ENCODE results near the gene ESYT2.

The ESYT2 gene

DNA sequence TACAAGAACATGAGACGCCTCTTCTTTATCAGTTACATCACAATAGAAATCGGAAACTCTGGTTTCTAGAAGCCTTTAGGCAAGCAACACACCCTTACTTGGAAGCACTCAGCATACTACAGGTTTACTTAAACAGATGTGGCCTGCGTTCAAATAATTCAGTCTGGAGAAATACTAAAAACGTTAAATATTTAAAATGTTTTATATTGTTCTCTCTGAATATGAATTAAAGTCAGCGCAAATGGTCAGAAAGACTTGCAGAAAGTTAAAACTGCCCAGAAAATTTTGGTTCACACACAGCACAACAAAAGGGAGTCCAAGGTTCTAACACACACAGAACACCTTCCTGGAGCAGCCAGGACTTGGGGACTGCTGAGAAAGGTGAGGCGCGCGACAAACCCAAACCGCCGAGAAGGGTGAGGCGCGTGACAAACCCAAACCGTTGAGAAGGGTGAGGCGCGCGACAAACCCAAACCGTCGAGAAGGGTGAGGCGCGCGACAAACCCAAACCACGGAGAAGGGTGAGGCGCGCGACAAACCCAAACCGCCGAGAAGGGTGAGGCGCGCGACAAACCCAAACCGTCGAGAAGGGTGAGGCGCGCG lies 25.8 kb downstream of the ESYT2 start:
- DNase-seq (ENCODE audit: low read depth) = no peak

DNA sequence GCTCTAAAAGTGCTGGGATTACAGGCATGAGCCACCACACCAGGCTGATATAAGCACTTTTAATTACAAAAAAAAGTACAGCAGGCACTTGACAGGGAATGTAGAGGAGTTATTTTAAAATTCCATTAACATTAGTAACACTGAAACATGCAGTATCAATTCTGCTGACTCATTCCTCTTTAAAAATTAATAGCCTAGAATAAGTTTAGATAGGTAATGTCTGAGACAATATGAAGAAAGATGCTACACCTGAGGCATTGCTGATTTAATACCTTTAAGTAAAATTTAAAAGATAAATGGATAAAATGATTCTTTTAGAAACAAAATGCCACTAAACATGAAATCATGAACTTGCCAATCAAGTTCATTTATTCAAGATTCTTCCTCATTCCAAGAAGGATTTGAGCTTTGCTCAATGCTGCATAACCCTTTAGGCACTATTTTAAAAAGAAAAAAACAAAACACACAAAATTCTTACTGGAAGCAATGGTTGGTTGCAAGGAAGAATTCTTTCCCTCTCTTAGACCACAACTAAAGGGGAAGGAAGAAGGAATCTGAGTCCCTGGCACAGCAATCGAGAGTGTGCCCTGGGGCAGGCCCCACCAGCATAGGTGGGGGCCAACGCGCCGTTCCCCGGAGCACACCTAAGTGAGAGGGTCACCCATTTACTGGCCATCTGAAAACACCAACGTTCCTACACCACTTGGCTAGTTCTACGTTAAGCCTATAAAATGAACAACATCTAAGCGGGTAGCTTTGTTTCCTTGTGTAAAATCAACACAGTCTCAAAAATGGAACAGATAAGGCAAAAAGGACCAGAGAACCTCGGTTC lies 26.6 kb downstream of the ESYT2 start:
- DNase-seq (ENCODE audit: low read depth) = no peak

DNA sequence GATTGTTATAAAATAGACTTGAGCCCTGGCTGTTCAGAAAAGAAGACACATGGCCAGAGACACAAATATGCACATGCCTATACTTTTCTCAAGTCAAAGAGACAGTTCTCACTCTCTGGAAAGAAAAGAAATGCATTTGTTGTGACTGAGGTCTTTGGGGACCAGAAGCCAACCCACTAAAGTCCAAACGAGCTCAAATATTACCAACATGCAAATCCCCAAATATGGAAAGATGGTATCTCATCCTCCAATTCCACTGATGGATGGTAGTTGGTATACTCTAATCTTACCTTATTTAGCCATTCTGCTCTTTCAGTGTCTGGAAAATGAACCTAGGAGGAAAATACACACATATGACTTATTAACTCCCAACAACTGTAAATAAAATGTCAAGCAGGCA lies 30.6 kb downstream of the ESYT2 start:
- no peak for DNase-seq (ENCODE audit: low read depth)

DNA sequence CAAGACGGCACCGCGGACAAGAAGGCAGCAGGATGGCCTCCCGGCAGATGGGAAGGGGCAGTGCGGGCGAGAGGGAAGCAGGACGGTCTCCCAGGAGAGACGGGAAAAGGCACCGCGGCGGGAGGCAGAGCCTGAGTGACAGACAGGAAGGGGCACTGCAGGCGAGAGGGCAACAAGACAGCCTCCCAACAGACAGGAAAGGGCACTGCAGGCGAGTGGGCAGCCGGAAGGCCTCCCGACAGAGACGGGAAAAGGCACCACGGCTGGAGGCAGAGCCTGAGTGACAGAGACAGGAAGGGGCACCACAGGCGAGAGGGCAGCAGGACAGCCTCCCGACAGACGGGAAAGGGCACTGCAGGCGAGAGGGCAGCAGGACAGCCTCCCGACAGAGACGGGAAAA lies 32.6 kb downstream of the ESYT2 start:
- DNase-seq (ENCODE audit: low read depth) = no peak

DNA sequence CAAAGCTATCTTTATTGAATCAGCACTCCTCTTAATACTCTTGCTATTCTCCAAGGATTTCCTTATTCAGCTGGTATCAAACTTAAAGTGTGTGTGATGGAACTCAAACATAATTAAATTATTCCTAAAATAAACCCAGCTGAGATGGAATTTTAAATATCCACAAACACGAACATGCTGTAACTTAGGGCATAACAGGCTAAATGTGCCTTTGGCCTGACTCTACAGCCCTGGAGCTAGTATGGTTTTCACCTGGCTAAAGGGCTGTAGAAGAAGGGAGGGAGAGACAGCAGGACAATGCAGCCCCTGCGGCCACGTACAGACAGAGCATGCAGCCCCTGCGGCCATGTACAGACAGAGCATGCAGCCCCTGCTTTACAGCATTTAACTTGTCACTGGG lies 34.0 kb downstream of the ESYT2 start:
- no peak for DNase-seq (ENCODE audit: low read depth)

DNA sequence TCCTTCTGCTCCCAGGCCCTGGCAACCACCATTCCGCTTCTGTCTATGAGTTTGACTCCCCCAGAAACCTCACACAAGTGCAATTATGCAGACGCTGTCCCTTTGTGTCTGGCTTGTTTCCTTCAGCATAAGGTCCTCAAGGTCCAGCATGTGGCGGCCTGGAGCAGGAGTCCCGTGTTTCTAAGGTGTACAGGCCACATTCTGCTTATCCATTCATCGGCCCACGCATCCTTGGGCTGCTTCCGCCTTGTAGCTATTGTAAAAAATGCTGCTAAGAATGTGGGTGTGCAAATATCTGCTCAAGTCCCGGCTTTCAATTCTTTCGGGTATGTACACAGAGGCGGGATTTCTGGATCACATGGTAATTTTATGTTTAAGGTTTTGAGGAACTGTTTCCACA lies 38.2 kb downstream of the ESYT2 start:
- no peak for DNase-seq (ENCODE audit: low read depth)

DNA sequence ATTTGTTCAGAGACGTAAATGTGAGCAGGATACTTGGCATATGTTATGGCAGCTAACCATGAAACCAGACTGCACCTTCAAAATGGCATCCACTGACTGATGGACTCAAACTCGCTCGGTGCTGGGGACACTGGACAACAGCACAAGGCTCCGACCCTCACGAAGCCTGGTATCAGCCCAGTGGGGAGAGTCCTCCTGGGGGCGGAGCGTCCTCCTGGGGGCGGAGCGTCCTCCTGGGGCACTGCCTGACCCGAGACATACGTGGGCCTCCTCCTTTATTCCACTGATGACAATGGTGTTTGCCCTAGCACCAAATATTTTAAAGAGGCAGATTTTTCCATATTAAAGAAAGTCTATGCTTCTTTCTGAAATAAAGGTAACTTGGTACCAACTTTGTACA lies 39.5 kb downstream of the ESYT2 start:
- no peak for DNase-seq (ENCODE audit: low read depth)

DNA sequence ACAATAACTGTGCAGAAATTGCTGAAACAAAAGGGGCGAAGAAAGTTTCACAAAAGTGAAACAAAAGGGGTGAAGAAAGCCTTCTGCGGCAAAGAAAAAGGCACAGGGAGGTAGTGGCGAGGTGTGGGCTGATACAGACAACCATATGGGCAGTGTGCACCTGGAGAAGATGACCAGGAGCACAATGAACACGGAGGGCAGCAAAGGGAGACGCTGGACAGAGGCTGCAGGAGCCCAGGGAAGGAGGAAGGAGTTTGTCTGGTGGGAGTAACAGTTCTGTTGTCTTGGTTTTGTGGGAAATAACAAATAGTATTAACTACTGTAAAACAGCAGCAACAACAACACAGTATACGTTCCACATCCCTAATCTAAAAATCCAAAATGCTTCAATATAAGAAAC lies 42.4 kb downstream of the ESYT2 start:
- DNase-seq (ENCODE audit: low read depth) = no peak

DNA sequence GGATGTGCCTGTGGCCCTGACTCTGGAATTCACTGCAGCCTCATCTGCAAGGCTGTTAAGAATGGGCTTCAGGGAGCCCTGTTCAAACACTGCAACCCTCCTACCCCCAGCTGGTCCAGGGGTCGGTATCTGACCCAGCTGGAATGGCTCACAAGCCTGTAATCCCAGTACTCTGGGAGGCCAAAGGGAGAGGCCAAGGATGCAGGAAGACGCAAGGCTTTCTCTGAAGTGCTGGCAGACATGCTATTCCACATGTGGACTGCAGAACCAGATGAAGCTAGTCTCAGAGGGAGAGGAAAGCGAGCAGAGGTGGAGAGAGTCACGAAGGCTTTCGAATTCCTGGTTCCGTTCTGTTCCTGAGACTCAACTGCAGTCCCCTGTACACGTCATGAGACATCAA lies 45.0 kb downstream of the ESYT2 start:
- no peak for DNase-seq (ENCODE audit: low read depth)

DNA sequence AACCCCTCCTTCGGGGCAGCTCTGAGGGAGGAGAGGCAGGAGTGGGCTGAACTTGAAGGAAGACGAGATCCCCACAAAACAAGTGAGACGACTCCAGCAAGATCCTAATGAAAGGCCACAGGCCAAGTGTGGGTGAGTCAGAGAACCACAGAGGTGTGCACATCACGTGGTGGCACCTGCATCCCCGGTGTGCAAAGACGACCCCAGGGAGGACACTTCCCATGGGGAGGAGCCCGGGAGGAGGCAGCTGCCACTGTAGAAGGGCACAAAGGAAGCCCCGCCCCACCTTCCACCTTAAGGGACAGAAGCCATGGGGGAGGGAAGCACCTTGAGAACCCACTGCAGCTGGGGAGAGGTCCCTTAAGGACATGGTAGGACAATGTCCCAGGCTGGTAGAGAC lies 45.7 kb downstream of the ESYT2 start:
- DNase-seq (ENCODE audit: low read depth) = no peak

DNA sequence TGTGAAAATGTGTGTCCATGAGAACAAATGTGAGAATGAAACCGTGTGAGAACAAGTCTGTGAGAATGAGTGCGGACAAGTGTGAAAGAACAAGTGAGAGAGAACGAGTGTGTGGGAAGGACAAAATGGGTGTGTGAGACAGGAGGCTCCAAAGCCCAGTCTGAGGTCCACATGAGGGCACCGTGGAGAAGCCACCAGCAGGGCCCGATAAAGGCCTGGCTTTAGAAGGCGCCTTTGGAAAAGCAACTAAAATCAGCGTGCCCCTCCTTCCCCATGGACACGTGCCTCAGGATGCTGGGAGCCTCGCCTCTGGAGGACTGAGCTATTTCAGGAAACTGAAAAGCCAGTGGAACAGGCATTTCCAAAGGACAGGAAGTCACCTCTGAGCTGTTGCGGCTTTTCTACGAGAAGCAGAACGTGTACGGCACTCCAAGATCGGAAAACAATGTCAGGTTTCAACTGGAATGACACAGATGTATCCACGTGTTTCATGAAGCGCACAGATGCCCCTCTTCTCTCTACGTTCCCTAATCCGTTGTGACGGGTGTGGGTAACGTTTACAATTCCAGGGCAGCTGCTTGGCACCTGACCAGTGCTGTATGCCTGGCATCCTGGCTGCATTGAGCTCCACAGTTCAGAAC lies 46.4 kb downstream of the ESYT2 start:
- no peak for DNase-seq (ENCODE audit: low read depth)

DNA sequence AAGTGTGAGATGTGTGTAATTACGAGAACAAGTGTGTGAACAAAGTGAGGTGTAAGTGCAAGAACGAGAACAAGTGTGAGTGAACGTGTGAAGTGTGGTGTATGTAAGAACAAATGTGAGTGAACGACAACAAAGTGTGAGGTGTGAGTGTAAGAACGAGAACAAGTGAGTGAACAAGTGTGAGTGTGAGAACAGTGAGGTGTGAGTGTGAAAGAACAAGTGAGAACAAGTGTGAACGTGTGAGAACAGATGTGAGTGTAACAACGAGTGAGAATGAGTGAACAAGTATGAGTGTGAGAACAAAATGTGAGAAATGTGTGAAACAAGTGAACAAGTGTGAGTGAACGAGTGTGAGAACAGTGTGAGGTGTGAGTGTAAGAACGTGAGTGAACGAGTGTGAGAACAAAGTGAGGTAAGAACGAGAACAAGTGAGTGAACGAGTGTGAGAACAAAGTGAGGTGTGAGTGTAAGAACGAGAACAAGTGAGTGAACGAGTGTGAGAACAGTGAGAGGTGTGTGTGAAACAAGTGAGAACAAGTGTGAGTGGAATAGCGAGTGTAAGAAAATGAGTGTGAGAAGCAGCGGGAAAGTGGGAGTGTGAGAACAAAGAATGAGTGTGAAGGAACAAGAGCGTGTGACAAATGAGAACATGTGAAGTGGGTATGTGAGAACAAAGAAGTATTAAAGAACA lies 47.2 kb downstream of the ESYT2 start:
- no peak for DNase-seq (ENCODE audit: low read depth)

DNA sequence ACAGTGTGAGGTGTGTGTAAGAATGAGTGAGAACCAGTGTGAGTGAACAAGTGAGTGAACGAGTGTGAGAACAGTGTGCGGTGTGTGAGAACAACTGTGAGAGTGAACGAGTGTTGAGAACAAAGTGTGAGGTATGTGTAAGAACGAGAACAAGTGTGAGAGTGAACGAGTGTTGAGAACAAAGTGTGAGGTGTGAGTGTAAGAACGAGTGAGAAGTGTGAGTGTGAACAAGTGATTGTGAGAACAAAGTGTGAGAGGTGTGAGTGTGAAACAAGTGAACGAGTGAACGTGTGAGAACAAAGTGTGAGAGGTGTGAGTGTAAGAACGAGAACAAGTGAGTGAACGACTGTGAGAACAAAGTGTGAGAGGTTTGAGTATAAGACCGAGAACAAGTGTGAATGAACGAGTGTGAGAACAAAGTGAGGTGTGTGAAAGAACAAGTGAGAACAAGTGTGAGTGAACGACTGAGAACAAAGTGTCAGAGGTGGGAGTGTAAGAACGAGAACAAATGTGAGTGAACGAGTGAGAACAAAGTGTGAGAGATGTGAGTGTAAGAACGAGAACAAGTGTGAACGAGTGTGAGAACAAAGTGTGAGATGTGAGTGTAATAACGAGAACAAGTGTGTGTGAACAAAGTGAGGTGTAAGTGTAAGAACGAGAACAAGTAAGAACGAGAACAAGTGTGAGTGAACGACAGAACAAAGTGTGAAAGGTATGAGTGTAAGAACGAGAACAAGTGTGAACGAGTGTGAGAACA lies 47.9 kb downstream of the ESYT2 start:
- DNase-seq (ENCODE audit: low read depth) = no peak

DNA sequence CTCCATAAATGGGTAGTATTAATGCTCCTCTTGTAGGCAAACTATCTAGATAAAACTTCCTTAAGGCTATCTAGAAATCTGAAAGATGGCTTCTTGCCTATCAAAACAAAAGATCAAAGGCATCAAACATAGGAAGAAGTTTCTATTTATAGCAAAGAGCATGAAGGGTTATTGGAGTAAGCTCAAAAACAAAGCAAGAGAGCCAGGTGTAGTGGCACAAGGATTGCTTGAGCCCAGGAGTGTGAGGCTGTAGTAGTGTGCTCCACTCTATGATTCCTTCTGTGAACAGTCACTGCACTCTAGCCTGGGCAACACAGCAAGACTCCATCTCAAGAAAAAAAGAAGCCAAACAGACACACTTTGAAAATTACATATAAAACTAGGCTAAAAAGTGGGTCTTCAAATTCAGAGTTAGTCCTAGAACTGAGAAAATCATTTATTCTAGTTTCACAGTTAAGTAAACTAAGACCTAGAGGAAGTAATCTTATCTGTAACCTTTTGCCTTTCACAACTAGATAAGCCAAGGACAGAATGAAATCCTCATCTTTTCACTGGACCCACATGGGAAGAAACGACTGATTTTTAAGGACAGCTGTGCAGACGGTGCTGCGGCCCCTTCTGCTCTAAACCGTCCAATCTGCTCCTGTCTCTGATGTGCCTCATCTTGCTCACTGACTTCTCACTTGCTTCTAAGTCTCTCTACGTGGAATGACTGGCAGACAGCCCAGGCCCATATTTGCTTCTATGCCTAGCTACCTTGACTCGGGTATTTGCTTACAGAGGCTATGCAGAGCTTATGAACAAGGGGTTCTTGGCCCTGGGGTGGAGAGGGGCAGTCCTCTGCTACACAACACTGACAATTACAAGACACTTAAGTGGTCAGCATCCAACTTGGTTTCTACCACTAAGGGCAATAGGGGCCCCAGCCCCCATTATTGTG lies 50.0 kb downstream of the ESYT2 start:
- DNase-seq (ENCODE audit: low read depth) = no peak

DNA sequence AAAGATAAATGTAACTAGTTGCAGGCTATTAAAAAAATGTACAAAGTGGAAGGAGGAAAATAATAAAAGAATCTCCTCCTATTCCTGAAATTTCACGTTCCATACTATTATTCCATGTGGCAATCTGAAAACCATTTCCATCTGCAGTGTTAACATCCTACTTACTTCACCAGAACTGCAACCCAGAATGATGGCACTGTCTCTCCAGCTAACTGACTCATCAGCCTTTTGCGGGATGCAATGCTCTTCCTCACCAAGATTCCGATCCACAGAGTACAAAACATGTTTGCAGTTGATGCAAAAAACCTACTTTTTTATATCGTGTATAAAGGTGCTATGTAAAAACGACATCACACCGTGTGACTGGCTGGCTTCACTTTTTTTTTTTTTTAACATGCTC lies 50.8 kb downstream of the ESYT2 start:
- DNase-seq (ENCODE audit: low read depth) = no peak

DNA sequence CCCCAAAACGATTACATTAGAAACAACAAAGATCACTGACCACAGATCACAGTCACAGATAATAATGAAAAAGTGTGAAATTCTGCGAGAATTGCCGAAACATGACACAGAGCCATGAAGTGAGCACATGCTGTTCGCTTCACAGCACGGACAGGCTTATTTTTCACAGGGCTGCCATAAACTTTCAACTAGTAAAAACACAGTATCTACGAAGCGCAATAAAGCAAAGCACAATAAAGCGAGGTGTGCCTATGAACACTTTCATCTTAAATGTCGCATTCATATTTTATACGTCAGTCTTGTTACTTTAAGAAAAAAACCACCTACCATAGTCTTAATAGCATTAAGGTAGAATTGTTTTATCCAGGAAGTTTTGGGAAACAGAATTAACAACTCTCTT lies 51.5 kb downstream of the ESYT2 start:
- no peak for DNase-seq (ENCODE audit: low read depth)

DNA sequence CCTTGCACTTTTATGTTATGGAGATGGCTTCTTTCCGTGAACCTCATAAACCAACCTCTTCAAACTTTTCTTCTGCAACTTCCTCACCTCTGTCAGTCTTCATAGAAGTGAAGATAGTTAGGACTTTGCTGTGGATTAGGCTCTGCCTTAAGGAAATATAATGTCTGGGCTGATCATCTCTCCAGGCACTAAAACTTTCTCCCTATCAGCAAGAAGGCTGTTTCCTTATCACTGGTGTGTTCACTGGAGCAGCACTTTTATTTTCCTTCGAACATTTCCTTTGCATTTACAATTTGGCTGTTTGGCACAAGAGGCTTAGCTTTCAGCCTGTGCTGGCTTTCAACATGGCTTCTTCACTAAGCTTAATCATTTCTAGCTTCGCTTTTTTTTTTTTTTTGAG lies 52.8 kb downstream of the ESYT2 start:
- DNase-seq (ENCODE audit: low read depth) = no peak

DNA sequence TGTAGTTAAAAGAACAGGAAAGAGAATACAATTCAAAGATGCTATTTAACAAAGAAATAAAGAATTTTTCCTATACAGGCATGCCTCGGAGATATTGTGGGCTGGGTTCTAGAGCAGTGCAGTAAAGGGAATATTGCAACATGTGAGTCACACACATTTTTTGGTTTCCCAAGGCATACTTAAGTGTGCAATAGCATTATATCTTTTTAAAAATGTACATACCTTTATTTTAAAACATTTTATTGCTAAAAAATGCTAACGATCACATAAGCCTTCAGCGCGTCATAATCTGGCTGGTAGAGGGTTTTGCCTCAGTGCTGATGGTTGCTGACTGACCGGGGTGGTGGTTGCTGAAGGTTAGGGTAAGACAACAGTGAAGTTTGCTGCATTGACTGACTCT lies 54.4 kb downstream of the ESYT2 start:
- no peak for DNase-seq (ENCODE audit: low read depth)

DNA sequence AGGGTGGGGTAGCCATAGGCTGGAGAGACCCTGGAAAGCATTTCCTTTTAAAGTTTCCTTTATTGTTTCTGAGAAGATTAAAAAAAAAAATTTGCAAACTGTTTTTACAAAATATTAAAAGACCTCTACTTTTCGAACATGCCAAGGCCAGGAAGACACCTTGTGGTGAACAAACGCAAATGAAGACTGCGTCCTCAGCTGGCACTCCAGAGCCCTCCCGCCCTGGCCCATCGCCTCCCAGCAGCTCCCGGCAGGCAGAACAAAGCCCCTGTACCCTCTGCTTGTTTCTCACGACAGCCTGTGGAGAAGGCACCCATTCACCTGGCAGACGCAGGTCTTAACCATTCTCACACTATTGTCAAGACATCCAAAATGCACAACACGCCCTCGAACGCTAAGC lies 56.4 kb downstream of the ESYT2 start:
- no peak for DNase-seq (ENCODE audit: low read depth)

DNA sequence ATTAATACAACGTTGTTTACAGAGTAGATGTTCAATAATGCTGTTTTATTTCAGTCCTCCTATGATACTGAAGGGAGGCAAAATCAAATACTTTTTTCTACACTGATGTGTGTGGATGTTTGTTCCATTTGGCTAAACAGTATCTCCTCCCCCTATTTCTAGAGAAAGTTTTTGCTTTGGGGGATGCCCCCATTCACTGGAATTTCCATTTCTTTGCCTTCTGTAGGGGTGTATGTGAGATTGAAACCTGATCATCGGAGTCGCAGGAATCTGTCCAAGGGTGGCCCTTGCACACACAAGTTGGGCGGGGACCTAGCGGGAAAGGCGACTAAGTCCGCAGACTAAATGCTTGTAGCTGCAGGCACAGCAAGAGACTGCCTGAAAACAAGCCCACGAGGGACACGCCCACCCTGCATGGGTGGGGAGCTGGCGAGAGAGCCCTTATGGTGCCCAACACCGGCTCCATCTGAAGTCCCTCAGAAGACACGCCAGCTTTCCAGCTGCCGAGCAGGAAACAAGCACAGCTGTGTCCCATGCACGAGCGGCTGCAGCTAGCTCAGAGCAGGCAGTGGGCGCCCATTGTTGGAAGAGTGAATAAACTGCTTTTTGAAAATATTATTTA lies 58.0 kb downstream of the ESYT2 start:
- DNase-seq (ENCODE audit: low read depth) = no peak

DNA sequence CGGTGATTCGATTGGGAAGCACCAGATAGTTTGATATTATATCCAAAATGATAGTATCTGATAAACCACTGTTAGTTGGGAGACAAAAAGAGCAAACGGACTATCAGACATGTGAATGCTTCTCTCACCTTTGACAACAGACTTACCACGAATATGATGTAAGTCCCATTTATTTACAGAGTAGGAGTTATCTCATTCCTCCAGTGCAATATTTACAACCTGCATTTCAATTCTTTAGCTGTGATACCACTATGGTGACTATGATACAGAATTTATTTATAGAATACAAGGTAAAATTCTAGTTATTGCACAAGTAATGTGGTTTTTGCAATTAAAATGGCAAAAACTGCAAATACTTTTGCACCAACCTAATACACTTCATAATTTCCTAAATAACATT lies 61.6 kb downstream of the ESYT2 start:
- no peak for DNase-seq (ENCODE audit: low read depth)

Measured in stimulated activated CD8-positive, alpha-beta memory T cell treated with anti-CD3 and anti-CD28 coated beads, Interleukin-12 subunit alpha, Interleukin-12 subunit beta, amount 100 ng/mL, for 1 hour (primary cell).